HG03280 (cell line): Measurements from ENCODE around the gene LIX1.

Experiments used
- ATAC-seq: cut with Tn5 transposase; IDR thresholded peaks from one replicate; pipeline ENCODE4 v1.9.1; 2021; ENCODE audit warnings: mild to moderate bottlenecking, moderate library complexity; ENCODE audit not compliant: unreplicated experiment

LIX1 gene

GRCh38 chr5:97077246-97077645, 65.2 kb downstream of the LIX1 start:
- no peak for ATAC-seq

DNA sequence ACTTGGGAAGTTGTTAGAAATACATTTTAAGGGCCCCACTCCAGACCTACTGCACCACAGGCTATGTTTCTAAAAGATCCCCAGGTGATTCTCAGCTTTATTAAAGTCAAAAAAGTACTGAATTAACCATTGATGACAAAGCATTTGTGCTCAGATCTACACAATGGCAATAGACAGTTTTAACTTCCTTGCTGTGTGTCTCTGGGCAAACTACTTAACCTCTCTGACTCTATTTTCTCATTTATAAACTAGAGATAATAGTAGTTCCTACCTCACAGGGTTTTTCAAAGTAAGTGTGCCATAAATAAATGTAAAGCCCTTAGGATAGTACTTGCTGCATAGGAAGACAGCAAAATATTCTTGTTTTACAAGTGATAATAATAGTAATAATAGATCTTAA, 66.3 kb downstream of the LIX1 start:
- ATAC-seq: no peak

DNA sequence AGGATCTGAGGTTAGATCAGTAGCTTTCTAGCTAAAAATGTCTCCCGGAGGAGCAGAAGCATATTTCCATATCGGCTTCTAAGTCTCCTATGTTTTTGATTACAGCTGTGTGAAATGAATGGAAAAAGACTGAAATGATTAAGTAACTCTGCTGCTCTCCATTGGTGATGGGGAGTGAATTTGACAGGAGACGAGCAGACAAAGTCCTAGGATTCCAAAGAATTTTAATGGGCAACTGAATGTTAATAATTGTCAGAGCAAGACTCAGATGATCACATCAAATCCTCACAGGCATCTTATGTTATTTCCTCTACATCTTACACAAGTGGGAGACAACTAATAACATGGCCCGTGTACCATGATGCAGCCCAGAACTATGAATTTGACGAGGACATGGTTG, 66.8 kb downstream of the LIX1 start:
- no peak for ATAC-seq

GRCh38 chr5:97074859-97075489, 67.4 kb downstream of the LIX1 start:
- no peak for ATAC-seq

DNA sequence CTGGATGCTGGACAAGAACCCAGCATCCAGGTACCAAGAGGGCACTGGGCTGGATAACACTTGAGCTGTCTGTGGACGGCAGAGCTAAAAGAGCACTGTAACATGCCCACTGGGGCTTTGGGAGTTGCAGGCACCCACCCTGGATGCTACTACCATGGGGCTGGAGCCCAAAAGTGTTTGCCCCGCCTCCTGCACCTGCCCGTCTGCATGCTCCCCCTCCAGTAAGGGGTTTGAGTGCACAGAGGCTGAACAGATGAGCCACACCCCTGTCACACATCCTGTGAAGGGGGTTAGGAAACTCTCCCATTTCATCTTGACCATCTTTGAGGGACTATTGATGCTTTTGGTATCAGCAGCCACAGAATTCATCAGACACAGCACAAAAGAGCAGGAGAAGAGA, 69.0 kb downstream of the LIX1 start:
- ATAC-seq: no peak

DNA sequence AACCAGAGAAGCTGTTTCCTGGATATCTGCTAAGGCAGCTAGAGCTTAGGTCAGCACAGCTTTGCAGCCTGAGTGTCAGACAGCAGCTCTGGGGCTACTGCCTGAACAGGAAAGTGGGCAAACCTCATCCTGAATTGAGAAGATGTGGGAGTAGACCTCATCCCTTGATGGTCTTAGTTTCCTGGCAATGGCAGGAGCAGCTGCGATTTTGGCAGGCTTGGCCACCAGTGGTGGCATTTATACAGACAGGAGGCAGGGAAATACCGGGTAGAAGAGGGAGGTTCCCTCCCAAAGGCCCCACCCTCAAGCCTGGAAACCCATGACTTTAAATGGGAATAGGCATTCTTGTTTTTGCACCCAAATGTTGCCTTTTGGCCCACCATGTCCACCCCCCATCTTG, 69.7 kb downstream of the LIX1 start:
- no peak for ATAC-seq

DNA sequence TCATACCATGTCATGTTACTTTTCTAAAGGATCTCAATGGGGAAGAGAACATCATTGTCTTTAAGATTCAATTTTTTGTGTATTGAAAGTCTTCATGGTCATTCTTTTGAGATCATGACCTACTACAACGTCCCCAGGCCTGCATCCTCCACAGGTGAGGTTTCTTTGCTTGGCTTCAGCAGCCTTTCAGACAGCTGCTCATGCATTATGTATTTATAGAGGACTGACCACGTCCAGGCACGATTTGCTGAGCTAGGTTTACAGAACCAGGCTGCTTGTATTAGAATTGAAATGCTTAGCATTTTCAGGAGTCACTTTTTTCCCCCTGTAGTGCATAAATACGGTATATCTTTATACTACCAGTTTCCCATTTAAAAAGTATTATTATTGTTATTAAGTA, 70.4 kb downstream of the LIX1 start:
- no peak for ATAC-seq

GRCh38 chr5:97071101-97071500, 71.3 kb downstream of the LIX1 start:
- no peak for ATAC-seq

DNA sequence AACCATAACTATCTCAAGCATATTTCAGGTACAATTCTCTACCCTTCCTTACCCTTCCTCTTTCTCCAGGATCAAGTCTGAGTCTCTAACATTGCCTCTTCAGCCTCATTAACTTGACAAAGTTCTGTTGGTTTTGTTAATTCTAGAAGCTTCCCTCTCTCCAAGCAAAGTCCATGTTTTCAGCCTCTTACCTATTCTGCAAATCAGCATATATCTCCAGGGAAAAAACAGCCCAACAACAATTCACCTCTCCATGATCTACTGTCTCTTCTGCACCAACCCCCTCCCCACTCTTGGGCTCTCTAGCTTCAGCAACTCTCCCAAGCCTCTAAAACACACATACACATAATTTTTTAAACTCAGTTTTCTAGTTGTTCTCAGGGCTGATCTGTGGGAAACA, 72.2 kb downstream of the LIX1 start:
- ATAC-seq: no peak

DNA sequence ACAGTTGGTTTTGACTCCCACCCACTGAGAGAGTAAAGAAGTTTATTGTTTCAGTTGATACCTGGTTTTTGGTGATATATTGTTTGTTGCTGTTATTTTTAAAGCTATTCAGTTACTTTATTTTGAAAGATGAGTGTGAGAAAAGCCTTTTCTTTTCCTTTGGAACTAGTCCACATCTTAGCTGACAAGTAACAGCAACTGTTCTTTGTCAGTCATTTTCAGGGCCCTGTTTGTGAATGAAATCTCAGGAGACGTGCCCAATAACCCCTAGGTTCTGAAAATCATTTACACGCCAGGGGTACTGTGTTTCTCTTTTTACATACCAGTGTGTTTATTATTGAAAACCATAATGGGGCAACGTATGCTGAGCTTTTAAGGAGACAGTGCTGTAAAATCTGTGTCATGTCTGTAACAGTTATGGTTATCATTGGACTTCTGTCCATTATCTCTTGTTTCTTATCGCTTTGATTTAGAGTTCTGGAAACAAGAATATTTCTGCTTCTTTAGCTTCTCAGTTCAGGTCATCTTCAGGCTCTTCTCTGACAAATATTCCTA, 75.0 kb downstream of the LIX1 start:
- no peak for ATAC-seq

- ATAC-seq: no peak
Observed at GRCh38 chr5:97065475-97065874, 76.9 kb downstream of the LIX1 start.

DNA sequence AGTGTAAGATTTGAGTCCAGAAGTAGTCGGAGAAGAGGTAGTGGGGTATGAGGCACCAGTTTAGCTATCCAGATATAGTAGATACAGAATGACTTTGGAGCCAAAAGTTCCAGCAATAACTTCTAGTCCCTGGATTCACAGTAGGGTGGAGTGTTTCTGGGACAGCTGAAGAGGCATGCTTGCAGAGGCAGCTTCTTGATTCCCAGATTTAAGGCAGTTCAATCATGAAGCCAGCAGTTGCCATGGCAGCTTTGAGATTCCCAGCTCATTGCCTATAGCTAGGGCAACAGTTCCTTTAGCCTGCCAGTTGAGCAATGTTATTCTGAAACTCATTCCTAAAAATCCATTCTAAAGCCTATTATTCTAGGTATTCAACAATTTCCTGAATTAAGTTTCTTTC, 79.2 kb downstream of the LIX1 start:
- ATAC-seq: no peak

- no peak for ATAC-seq
Observed at GRCh38 chr5:97062046-97062445, 80.4 kb downstream of the LIX1 start.

DNA sequence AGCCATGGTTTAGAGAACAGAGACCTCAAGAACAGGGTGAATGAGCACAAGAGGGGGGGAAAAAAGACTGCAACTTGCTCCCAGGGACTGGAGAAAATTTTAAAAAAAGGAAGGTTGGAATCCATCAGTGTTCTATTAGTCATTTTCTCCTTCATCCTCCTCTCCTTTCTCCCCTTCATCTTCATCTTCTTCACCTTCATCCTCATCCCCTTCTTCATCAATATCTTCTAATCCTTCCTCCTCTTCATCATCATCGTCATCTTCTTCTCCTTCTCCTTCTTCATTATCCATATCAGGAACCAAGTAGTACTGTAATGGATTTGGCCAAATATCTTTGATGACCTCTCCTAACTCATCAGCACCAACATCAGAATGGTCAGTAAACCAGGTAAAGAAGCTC, 86.1 kb downstream of the LIX1 start:
- no peak for ATAC-seq

DNA sequence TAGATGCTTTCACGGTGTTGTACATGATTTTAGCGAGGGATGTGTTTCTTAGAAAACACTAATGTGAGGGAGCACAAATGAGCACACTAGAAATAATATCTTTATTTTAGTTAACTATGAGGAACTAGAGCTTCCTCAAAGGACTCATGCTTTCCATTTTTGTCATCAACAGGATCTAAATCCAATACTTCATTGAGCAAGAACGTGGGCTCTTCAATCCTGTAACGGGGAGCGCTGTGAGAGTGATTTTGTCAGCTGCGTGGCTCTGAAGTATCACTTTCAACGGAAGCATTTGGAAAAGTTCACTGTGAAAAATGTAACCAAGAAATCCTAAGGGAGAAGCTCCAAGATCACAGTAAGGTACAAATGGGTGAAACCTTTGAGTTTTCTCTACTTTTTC, 93.2 kb downstream of the LIX1 start:
- ATAC-seq: no peak

GRCh38 chr5:97047076-97047475, 95.3 kb downstream of the LIX1 start:
- no peak for ATAC-seq

GRCh38 chr5:97046270-97046982, 96.0 kb downstream of the LIX1 start:
- ATAC-seq: no peak

GRCh38 chr5:97044052-97044451, 98.4 kb downstream of the LIX1 start:
- ATAC-seq: no peak

GRCh38 chr5:97043511-97043910, 98.9 kb downstream of the LIX1 start:
- ATAC-seq: no peak

GRCh38 chr5:97042996-97043395, 99.4 kb downstream of the LIX1 start:
- no peak for ATAC-seq
